Activated CD8-positive, alpha-beta memory T cell treated with anti-CD3 and anti-CD28 coated beads for 1 hour (primary cell): ENCODE measurements around the gene FAH.
"Not testable (repeated sequence)": the region's sequence is repeated elsewhere in the genome, so short reads cannot be mapped to it uniquely, and the experiment has no call there.

ENCODE experiments used
- DNase-seq, 2 donors: peaks; one replicate each; pipeline ENCODE4 v3.0.0-alpha.2; 2020; ENCODE audit warnings: low read depth in 1 of 2; ENCODE audit errors: extremely low read depth in 1 of 2

Gene FAH

GRCh38 chr15:80151148-80151547, 1.7 kb upstream of the FAH start:
- DNase-seq = no peak

GRCh38 chr15:80151576-80151975, 1.2 kb upstream of the FAH start:
- DNase-seq = no peak

DNA sequence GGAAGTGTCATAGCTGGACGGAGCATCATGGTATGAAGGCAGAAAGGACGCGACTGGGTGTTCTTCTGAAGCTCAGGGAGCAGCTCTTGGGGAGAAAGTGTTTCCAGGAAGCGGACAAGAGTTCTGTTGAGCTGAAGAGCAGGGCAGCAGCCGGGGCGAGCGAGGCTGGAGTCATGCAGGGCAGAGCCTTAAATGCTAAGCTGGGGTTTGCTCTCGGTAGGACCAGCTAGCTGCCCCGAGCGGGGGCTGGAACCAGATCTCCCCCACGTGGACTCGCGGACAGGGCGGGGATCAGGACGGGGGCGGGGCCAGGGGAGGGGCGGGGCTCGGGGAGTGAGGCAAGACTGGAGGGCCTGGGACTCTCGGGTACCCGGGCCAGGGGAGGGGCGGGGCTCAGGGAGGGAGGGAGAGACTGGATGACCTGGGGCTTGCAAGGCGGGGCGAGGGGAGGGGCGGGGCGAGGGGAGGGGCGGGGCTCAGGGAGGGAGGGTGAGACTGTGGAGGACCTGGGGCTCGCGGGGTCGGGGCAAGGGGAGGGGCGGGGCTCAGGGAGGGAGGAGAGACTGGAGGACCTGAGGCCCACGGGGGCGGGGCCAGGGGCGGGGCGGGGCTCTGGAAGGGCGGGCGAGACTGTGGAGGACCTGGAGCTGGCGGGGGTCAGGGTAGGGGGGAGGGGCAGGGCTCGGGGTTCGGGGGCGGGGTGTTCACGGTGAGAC, 461 bp upstream of the FAH start:
- peak; percentile 67 to 72 for DNase-seq

GRCh38 chr15:80153900-80154299, 1.1 kb downstream of the FAH start:
- no peak for DNase-seq

GRCh38 chr15:80154336-80154735, 1.5 kb downstream of the FAH start:
- DNase-seq = no peak

DNA sequence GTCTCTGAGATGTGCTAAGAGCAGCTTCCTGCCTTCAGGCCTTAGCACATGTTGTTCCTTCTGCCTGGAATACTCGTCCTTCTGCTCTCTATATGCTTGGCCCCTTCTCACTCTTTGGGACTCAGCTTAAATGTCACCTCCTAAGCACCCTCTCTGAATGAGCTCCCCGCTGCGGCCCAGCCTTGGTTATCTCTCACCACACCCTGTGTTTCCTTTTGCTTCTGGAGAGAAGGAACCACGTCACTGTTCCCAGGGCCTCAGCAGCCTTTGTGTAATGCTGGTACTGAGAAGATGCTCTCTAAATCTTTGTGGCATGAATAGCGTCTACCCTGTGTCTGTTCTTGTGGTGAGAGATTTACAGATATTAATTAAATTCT, 2.2 kb downstream of the FAH start:
- no peak for DNase-seq

DNA sequence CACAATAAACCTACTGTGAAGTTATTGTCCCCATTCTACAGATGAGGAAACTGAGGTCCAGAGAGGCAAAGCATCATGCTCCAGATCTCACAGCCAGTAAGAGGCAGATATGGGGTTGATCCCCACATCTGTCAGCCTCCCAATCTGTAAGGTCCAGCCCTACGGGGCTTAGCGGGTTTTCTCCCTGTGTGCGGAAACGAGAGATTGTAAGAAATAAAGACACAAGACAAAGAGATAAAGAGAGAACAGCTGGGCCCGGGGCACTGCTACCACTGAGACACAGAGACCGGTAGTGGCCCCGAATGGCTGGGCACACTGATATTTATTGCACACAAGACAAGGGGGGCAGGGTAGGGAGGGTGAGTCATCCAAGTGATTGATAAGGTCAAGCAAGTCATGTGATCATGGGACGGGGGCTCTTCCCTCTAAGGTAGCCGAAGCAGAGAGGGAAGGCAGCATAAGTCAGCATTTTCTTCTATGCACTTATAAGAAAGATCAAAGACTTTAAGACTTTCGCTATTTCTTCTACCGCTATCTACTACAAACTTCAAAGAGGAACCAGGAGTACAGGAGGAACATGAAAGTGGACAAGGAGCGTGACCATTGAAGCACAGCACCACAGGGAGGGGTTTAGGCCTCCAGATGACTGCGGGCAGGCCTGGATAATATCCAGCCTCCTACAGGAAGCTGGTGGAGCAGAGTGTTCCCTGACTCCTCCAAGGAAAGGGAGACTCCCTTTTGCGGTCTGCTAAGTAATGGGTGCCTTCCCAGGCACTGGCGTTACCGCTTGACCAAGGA, 2.8 kb downstream of the FAH start:
- DNase-seq = not testable (repeated sequence)

- DNase-seq = no peak
Measured at GRCh38 chr15:80156176-80156720, 3.4 kb downstream of the FAH start.

DNA sequence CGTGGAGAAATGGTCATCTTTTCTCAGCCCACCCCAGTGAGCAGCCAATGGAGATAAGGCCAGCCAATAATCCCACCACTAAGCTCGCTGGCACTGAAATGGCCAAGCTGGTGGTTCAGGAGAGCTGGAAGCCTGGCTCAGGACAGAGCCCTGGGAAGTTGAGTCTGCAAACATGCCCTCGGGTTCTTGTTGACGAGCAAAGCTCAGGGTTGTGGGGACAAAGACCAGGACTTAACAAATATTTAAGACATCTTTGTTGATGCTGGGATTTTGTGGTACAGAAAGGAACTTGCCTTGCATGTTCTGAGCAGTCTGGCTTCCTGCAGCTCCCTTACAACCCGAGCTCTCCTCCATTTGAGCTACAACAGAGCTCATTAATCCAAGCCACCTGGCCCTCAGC, 4.4 kb downstream of the FAH start:
- DNase-seq = no peak

GRCh38 chr15:80159301-80159700, 6.5 kb downstream of the FAH start:
- no peak for DNase-seq

- DNase-seq = no peak
Measured at GRCh38 chr15:80159811-80160569, 7.2 kb downstream of the FAH start.

GRCh38 chr15:80160570-80161156, 7.9 kb downstream of the FAH start:
- no peak for DNase-seq

GRCh38 chr15:80161468-80162016, 8.7 kb downstream of the FAH start:
- no peak for DNase-seq

GRCh38 chr15:80162059-80162554, 9.3 kb downstream of the FAH start:
- no peak for DNase-seq

DNA sequence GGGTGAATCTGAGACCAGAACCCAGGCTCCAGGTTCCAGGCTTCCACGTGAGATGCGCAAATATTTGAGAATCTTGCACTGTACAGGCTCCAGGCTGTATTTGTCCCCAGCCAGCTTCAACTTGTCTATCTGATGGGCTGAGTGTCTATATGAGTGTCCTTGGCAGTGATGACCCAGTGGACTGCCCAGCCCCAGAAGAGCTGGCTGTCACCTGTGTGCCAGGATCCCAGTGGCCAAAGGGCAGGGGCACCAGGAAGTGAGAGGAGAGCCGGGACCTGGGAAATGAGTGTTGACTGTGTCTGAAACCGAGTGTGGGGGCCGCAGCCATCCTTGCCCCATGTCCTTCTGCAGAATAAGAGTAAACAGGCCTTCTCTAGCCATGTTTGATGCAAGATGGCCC, 10.4 kb downstream of the FAH start:
- DNase-seq = no peak

DNA sequence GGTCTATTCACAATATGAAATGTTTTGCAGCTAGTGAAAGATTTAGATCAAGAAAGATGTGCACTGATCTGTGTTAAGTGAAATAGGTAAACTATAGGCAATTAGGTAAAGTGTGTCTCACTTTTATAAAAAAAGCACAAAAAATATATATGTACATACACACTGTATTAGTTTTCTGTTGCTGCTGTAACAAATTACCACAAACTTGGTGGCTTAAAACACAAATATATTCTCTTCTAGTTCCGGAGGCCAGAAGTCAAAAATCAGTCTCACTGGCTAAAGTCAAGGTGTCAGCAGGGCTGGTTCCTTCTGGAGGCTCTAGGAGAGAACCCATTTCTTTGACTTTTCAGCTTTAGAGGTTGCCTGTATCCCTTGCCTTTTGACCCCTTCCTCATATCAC, 11.1 kb downstream of the FAH start:
- no peak for DNase-seq

DNA sequence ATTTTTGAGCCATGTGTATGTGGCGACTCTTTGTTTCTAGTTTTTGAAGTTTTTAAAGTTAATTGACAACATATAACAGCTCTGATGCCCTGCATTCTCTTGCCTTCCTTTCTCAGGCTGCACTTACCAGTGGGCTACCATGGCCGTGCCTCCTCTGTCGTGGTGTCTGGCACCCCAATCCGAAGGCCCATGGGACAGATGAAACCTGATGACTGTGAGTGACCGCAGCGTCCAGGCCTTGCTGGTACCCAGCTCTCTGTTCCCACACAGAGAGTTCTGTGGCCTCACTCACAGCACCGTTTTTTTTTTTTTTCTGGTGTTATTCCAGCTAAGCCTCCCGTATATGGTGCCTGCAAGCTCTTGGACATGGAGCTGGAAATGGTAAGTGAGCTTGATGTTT, 15.1 kb downstream of the FAH start:
- DNase-seq = no peak

- DNase-seq = no peak
Measured at GRCh38 chr15:80168421-80168820, 15.6 kb downstream of the FAH start.

DNA sequence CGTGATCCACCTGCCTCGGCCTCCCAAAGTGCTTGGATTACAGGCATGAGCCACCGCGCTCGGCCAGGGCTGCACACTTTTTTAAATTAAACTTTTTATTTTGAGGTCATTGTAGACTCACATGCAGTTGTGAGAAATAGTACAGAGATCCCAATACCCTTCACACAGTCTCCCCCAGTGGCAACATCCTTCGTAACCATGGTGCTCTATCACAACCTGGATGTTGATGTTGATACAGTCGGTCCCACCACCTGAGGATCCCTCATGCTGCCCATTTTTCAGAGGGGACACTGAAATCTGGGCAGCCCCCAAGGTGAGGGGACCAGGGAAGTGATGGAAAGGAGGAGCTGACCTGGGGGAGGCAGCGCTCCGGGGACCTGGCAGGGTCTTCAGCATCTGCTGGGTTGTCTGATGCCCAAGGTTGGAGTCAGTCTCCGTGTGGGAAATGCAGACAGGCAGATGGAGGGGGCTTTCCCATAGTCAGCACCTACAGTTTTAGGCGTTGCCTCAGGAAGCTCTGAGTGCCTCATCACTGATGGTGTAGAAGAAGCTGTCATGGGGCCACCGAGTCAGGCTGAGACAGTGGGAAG, 17.1 kb downstream of the FAH start:
- no peak for DNase-seq

DNA sequence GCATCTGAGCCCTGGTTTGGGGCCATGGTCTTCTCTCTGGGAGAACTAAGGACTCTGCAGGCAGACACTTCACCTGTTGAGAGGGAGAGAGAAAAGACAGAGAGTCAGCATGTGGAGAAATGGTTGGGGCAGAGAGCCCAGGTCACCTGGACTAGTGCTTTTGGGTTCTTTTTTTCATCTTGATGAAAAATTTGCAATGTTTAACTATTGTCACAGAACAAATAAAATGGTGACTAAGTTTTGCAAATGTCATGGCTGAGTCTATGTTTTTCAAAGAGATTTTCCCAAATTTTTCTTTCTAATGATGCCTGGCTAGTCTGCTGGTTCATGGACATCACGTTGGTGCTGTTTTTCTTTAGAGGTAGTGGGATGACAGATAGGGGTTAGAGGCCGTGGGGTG, 17.8 kb downstream of the FAH start:
- DNase-seq = no peak
